Measurements from ENCODE around the gene CTU2.

GRCh38 chr16:88687676-88688012 is 18.7 kb upstream of the CTU2 start:
- no peak for TF ChIP-seq RXRA (IDR thresholded peaks at IDR 0.05; ENCODE audit: insufficient read depth, low read depth, low read length)
- no peak for TF ChIP-seq POLR2A (IDR thresholded peaks at IDR 0.05; ENCODE audit: control extremely low read depth in 1 of 2, low read depth in 2 of 2, low read length in 2 of 2)
- no peak for TF ChIP-seq KDM5A (IDR thresholded peaks at IDR 0.05; ENCODE audit: low read length)
- TF ChIP-seq TCF12 (IDR thresholded peaks at IDR 0.05; ENCODE audit: low read depth, low read length), result no peak
- no peak for TF ChIP-seq CEBPB (IDR thresholded peaks at IDR 0.05; ENCODE audit: low read depth, low read length)

Measured in H1 (cell line).